HL-60 (cell line): ENCODE measurements around the gene CERS1.

ENCODE experiments used
- DNase-seq, 2 experiments: peaks; one replicate each; pipeline ENCODE4 v3.0.0-alpha.2; 2010 to 2020; ENCODE audit warnings: low read depth in 1 of 2, low spot score in 1 of 2
- H3K27ac ChIP-seq: fragments of 250-450 bp; sonication (Bioruptor Pico); replicated peaks from 2 replicates; pipeline ENCODE4 v1.5.1; 2020; ENCODE audit warnings: mild to moderate bottlenecking, moderate library complexity
- H3K27me3 ChIP-seq: fragments of 250-450 bp; sonication (Bioruptor Pico); 2 replicates; pipeline ENCODE4 v1.5.1; 2021; ENCODE audit warnings: mild to moderate bottlenecking, moderate library complexity; ENCODE audit not compliant: insufficient read depth, poor library complexity, severe bottlenecking
- H3K4me3 ChIP-seq: replicated peaks from 2 replicates; pipeline ENCODE4 v1.5.1; 2011; ENCODE audit warnings: mild to moderate bottlenecking, control low read depth, low read length; ENCODE audit not compliant: insufficient read depth
- GABPA ChIP-seq: IDR thresholded peaks from 2 replicates; pipeline ENCODE4 v1.6.1; 2012; ENCODE audit warnings: low read depth
- POLR2AphosphoS5 ChIP-seq: IDR thresholded peaks from 2 replicates; pipeline ENCODE4 v1.6.1; 2012; ENCODE audit warnings: low read depth
- SPI1 ChIP-seq: IDR thresholded peaks from 2 replicates; pipeline ENCODE4 v1.6.1; 2012; ENCODE audit warnings: low read depth, mild to moderate bottlenecking, borderline replicate concordance
- TF ChIP-seq, protein P1 (sequence below): IDR thresholded peaks from 2 replicates; pipeline ENCODE4 v1.6.1; 2012; ENCODE audit warnings: low read depth; ENCODE audit not compliant: insufficient replicate concordance
- TF ChIP-seq, protein P2 (sequence below): IDR thresholded peaks from one replicate; pipeline ENCODE4 v1.5.1; 2011; ENCODE audit warnings: low read length, control low read depth, inconsistent platforms; ENCODE audit not compliant: insufficient read depth

The CERS1 gene

GRCh38 chr19:18852648-18853047 lies 43.3 kb downstream of the CERS1 start:
- Histone ChIP-seq H3K27ac (no peak overlapping the region), H3K4me3 (no peak overlapping the region), H3K27me3 (no peaks in the 10 kb centered on the region)
- no peak for TF ChIP-seq SPI1
- TF ChIP-seq POLR2AphosphoS5, result no peak
- TF ChIP-seq, protein P1, sequence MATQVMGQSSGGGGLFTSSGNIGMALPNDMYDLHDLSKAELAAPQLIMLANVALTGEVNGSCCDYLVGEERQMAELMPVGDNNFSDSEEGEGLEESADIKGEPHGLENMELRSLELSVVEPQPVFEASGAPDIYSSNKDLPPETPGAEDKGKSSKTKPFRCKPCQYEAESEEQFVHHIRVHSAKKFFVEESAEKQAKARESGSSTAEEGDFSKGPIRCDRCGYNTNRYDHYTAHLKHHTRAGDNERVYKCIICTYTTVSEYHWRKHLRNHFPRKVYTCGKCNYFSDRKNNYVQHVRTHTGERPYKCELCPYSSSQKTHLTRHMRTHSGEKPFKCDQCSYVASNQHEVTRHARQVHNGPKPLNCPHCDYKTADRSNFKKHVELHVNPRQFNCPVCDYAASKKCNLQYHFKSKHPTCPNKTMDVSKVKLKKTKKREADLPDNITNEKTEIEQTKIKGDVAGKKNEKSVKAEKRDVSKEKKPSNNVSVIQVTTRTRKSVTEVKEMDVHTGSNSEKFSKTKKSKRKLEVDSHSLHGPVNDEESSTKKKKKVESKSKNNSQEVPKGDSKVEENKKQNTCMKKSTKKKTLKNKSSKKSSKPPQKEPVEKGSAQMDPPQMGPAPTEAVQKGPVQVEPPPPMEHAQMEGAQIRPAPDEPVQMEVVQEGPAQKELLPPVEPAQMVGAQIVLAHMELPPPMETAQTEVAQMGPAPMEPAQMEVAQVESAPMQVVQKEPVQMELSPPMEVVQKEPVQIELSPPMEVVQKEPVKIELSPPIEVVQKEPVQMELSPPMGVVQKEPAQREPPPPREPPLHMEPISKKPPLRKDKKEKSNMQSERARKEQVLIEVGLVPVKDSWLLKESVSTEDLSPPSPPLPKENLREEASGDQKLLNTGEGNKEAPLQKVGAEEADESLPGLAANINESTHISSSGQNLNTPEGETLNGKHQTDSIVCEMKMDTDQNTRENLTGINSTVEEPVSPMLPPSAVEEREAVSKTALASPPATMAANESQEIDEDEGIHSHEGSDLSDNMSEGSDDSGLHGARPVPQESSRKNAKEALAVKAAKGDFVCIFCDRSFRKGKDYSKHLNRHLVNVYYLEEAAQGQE, result no peak
- no peak for TF ChIP-seq GABPA
- TF ChIP-seq, protein P2, sequence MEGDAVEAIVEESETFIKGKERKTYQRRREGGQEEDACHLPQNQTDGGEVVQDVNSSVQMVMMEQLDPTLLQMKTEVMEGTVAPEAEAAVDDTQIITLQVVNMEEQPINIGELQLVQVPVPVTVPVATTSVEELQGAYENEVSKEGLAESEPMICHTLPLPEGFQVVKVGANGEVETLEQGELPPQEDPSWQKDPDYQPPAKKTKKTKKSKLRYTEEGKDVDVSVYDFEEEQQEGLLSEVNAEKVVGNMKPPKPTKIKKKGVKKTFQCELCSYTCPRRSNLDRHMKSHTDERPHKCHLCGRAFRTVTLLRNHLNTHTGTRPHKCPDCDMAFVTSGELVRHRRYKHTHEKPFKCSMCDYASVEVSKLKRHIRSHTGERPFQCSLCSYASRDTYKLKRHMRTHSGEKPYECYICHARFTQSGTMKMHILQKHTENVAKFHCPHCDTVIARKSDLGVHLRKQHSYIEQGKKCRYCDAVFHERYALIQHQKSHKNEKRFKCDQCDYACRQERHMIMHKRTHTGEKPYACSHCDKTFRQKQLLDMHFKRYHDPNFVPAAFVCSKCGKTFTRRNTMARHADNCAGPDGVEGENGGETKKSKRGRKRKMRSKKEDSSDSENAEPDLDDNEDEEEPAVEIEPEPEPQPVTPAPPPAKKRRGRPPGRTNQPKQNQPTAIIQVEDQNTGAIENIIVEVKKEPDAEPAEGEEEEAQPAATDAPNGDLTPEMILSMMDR, result no peak
- DNase-seq, result no peak

DNA sequence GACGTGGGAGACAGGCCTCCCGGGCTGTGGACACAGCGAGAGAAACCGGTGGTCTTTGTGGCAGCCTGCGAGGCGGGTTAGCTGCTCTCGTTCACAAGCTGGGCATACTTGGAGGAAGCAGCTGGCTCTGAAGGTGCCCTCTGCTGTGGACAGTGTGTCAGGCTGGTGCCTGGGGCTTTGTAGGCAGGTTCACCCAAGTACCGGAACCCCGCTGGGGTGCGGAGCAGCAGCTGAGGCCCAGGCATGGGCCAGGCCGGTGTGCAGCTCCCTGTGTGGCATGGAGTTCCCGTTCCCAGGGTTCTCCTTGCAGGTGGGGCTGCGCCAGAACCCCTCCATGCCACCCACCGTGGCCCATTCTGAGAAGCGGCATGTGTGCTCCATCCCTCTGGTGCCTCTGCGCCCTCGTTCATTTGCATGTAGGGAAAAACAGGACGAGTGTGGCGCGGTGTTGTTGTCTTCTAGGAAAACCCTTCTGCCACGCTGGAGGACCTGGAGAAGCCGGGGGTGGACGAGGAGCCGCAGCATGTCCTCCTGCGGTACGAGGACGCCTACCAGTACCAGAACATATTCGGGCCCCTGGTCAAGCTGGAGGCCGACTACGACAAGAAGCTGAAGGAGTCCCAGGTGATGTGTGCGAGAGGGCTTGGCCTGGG lies 44.2 kb downstream of the CERS1 start:
- no peak for DNase-seq
- Histone ChIP-seq H3K27me3 (no peaks in the 10 kb centered on the region), H3K4me3 (no peak overlapping the region), H3K27ac (no peak overlapping the region)
- TF ChIP-seq GABPA (no peak), POLR2AphosphoS5 (no peak), SPI1 (no peak)
- TF ChIP-seq, protein P2, result no peak
- TF ChIP-seq, protein P1, result no peak

DNA sequence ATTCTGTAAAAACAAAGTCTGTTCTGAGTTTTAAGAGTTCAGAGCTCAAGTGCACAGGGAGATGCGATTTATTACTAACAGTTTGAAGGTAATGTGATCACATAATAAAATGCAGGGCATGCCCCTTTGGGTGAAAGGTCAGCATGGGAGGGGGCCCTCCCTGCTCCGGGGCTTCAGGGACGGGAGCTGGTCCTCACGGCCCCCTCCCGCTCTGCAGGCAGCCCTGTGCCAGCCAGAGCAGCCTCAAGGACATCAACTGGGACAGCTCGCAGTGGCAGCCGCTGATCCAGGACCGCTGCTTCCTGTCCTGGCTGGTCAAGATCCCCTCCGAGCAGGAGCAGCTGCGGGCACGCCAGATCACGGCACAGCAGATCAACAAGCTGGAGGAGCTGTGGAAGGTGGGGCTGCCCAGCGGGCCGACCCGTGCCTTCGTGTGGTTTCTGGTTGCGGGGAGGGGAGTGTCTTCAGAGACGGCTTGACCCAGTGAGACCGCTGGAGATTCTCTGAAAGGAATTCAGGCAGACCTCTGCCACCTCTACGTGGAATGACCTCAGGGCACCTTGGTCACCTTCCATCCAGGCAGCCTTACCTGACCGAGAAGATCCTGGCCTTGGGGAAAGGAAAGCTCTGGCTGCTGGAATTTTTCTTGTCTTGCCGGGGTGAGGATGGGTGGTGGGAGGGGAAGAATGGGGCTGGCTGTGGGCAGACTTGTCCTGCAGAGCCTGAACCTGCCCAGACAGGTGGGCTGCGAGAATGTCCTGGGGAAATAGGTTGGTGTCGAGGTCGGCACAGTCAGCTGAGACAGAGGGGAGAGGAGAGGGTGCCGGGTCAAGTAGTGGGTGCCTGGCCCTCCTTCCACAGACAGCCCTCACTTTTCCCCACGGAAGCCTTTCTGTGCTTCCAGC lies 45.2 kb downstream of the CERS1 start:
- no peak for DNase-seq
- Histone ChIP-seq H3K27me3 (no peaks in the 10 kb centered on the region), H3K4me3 (no peak overlapping the region), H3K27ac (no peak overlapping the region)
- TF ChIP-seq SPI1 (no peak), GABPA (no peak)
- TF ChIP-seq, protein P1, result no peak
